Measurements from ENCODE around the gene ZNF184. TPM values are rescaled to one million over a fixed set of nuclear protein-coding genes. Genes with fewer than 3 reads are reported as not detected.

ZNF184 gene
- total and polyA plus RNA-seq, 9 of the 15 experiments (the other 6 are each of a cell fraction or from before 2014, with no cell fraction given) = 7.6 to 22.2 (median 12.8) TPM

DNA sequence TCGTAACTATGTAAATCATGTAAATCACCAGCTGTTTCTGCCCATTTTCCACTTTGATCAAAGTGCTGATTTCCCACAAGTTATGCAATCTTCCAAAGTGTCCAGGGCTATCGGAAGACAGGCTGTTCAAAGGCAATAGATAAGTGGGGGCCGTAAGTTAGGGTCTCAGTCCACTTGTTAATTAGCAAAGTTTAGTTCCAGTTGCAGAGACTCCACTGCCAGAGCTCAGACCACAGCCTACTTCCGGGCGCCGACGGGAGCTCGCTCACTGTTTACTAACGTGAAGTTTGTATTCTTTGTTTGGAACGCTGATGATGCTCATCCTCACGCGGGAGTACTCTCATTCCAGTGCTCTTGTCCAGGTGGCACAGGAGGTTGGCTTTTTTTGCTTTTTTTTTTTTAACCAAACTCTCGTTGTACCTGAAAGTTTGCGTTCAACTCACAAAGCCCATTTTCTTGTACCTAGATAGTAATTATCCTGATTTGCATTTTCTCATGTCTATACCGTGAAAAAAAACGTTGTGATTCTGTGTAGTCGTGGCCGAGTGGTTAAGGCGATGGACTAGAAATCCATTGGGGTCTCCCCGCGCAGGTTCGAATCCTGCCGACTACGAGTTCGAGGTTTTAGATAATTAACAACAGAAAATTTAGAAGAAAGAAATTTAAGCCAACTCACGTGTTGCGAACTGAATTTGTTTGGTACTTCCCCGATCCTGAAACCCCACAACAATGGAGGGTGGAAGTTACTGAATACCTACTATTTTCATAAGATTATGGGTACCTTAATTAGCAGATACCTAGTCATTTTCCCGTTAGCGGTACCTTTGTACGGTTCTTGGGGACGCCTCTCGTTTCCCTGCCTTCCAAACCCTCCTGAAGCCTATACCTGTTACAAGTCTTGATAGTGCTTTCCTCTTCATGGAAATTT lies 29.9 kb upstream of the ZNF184 start (continued):
- TF ChIP-seq GTF2E2 (tag; IDR thresholded peaks at IDR 0.05) (peak; percentile 48; the same call in 1 of the 2 replicates), MBD2 (IDR thresholded peaks at IDR 0.05; ENCODE audit: borderline replicate concordance, low read depth) (no peak), ZFP30 (CRISPR knock-in tag; IDR thresholded peaks at IDR 0.05; ENCODE audit: borderline replicate concordance) (no peak), ZNF212 (CRISPR knock-in tag; IDR thresholded peaks at IDR 0.05) (no peak)

DNA sequence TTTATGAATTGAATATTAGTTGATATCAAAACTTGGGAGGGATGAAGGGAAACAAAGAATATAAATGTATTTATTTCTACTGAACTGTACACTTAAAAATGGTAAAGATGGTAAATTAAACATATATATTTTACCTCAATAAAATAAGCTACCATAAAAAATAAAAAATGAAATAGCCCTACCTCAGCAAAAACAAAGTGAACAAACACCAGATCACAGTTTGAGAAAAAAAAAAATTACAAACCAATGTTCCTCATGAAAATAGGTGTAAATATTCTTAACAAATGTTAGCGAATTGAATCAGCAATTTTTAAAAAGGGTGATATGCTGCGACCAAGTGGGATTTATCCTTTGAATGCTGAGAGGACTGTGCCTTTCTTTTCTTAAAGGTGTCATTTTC lies 28.3 kb upstream of the ZNF184 start:
- H3K4me3 ChIP-seq = no peak overlapping the region; the same call in 1 of the 2 replicates
- 31% methylated on average over 2 of the region's 2 CpGs for WGBS (ENCODE audit: insufficient coverage, low coverage, missing lambda C conversion rate)
- no peaks in the 10 kb centered on the region for H3K36me3 ChIP-seq (ENCODE audit: control insufficient read depth, insufficient read depth, low read length)
- ChIA-PET POLR2A (no interaction called here), CTCF (ENCODE audit: low intra/inter-chr PET ratio) (no interaction called here)
- BruUV-seq (replicated peaks) = no TSS peak
- H3K9me3 ChIP-seq (replicated peaks; ENCODE audit: control insufficient read depth, insufficient read depth, low read depth, low read length) = no peaks in the 10 kb centered on the region
- H3K9ac ChIP-seq (ENCODE audit: insufficient read depth in 1 of 2, low read depth in 2 of 2, low read length in 2 of 2) = peak overlapping the region in 1 of 2 experiments; percentile 75; a peak in 1 of 4 replicates
- in situ Hi-C loops (cut with MboI) (no loop called here), intact Hi-C loops (cut with micrococcal nuclease) (loop anchor here (5.0 to 10.0 kb wide), 8 partner anchors 106 to 394 kb away; a partner anchor contains a TSS)
- H3K79me2 ChIP-seq (ENCODE audit: control insufficient read depth, insufficient read depth, low read length) = no peaks in the 10 kb centered on the region
- no peaks in the 10 kb centered on the region; the same call in 1 of the 2 replicates for H4K20me1 ChIP-seq (replicated peaks; ENCODE audit: control insufficient read depth, insufficient read depth, low read length)
- DNase-seq (ENCODE audit: extremely low read depth in 1 of 4, low spot score in 3 of 4) (no peak), FAIRE-seq (no peak), ATAC-seq (no peak)
- peak overlapping the region; percentile 96; the same call in 1 of the 2 replicates for H2AFZ ChIP-seq (ENCODE audit: low read depth, low read length)
- peaks cover 2% of the 10 kb centered on the region for H3K9me1 ChIP-seq (ENCODE audit: control insufficient read depth, insufficient read depth, low read length)
- no peaks in the 10 kb centered on the region for H3K27me3 ChIP-seq (ENCODE audit: control insufficient read depth in 2 of 2, insufficient read depth in 2 of 2, low read length in 2 of 2)
- H3K27ac ChIP-seq (ENCODE audit: extremely low read depth, low read depth, low read length) = no peak overlapping the region
- H3K4me1 ChIP-seq (replicated peaks in 1 of 2; ENCODE audit: control insufficient read depth in 2 of 2, insufficient read depth in 2 of 2, low read length in 2 of 2) = peaks cover 8 to 24% of the 10 kb centered on the region in 2 experiments; a peak in 4 of 5 replicates
- H3K4me2 ChIP-seq (ENCODE audit: insufficient read depth, low read length) = no peak overlapping the region; the same call in 1 of the 2 replicates
- TF ChIP-seq ZFX (CRISPR knock-in tag; IDR thresholded peaks at IDR 0.05) = 0 out of 2 replicates have a peak, but pooled peaks have one; percentile 13
- no peak for TF ChIP-seq NR4A1 (CRISPR knock-in tag; IDR thresholded peaks at IDR 0.05)
- TF ChIP-seq NR4A1 (tag; IDR thresholded peaks at IDR 0.05) = no peak
- TF ChIP-seq, protein P1, sequence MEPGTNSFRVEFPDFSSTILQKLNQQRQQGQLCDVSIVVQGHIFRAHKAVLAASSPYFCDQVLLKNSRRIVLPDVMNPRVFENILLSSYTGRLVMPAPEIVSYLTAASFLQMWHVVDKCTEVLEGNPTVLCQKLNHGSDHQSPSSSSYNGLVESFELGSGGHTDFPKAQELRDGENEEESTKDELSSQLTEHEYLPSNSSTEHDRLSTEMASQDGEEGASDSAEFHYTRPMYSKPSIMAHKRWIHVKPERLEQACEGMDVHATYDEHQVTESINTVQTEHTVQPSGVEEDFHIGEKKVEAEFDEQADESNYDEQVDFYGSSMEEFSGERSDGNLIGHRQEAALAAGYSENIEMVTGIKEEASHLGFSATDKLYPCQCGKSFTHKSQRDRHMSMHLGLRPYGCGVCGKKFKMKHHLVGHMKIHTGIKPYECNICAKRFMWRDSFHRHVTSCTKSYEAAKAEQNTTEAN (CRISPR knock-in tag; IDR thresholded peaks at IDR 0.05) = no peak
- no peak for TF ChIP-seq CREB3 (tag; conservative IDR thresholded peaks at IDR 0.05; ENCODE audit: low read depth)
- TF ChIP-seq ZBTB5 (IDR thresholded peaks at IDR 0.05) = no peak
- TF ChIP-seq NCOA2 (IDR thresholded peaks at IDR 0.05; ENCODE audit: partially characterized antibody in 2 of 2) = no peak
- TF ChIP-seq NELFE (IDR thresholded peaks at IDR 0.05; ENCODE audit: insufficient read depth, insufficient read length) = no peak
- peak; percentile 60; the same call in 1 of the 2 replicates for TF ChIP-seq MAFK (IDR thresholded peaks at IDR 0.05; ENCODE audit: low read length)
- peak; percentile 88 for TF ChIP-seq C11orf30 (IDR thresholded peaks at IDR 0.05; ENCODE audit: low read depth)
- no peak for TF ChIP-seq ZC3H11A (IDR thresholded peaks at IDR 0.05; ENCODE audit: low read depth, low read length)
- no peak for TF ChIP-seq MED1 (CRISPR knock-in tag; IDR thresholded peaks at IDR 0.05; ENCODE audit: borderline replicate concordance)

Data from K562 (cell line).